HG03469 (cell line): ENCODE data around the gene MYOM3.
"Not testable (repeated sequence)": the region's sequence is repeated elsewhere in the genome, so short reads cannot be mapped to it uniquely, and the experiment has no call there.

Experiments used
- ATAC-seq: cut with Tn5 transposase; IDR thresholded peaks from one replicate; pipeline ENCODE4 v1.9.1; 2021; ENCODE audit warnings: mild to moderate bottlenecking, moderate library complexity, moderate number of reproducible peaks; ENCODE audit not compliant: unreplicated experiment

The MYOM3 gene

GRCh38 chr1:24047110-24047477 is 64.8 kb downstream of the MYOM3 start:
- ATAC-seq = no peak

GRCh38 chr1:24045771-24046170 is 66.2 kb downstream of the MYOM3 start:
- no peak for ATAC-seq

DNA sequence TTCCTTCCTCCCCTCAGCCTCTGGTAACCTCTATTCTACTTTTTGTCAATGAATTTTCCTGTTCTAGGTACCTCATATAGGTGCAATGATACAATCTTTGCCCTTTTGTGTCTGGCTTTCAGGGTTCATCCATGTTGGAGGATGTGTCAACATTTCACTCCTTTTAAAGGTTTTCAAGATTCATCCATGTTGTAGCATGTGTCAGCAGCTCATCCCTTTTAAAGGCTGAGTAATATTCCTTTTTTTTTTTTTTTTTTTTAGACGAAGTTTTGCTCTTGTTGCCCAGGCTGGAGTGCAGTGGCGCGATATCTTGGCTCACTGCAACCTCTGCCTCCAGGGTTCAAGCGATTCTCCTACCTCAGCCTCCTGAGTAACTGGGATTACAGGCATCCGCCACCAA is 67.3 kb downstream of the MYOM3 start:
- ATAC-seq = not testable (repeated sequence)

GRCh38 chr1:24043345-24044032 is 68.4 kb downstream of the MYOM3 start:
- ATAC-seq = no peak

DNA sequence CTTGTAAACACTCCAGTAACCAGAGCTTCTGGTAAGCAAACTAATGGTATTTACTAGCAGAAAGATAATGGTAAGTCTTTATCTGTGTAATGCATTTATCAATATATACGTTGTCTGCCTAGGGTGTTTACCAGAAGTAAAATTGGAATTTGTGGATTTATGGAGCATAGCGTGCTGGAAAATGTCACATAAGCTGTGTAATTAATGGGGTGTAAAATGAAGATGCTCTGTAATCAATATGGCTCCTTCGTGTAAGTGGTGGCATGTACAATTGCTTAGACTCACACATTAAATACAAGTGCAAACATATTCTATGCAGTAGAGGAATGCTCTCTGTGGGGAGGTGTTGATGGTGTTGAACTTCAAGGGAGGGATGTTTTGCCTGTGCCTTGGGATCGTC is 69.6 kb downstream of the MYOM3 start:
- ATAC-seq = no peak

DNA sequence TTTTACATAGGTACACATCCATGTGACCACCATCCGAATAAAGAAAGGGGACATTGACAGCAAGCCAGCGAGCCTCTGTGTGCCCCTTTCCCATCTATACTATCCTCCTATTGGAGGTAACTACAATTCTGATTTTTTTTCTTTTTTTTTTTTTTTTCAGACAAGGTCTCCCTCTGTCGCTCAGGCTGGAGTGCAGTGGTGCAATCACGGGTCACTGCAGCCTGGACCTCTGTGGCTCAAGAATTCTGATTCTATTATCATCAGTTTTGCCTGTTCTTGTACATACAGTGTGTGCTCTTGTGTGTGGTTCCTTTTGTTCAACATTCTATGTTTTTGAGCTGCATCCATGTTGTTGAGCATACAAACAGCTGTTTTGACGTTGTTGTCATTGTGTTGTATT is 75.8 kb downstream of the MYOM3 start:
- no peak for ATAC-seq

- no peak for ATAC-seq
These were observed 79.0 kb downstream of the MYOM3 start for GRCh38 chr1:24032981-24033380.

DNA sequence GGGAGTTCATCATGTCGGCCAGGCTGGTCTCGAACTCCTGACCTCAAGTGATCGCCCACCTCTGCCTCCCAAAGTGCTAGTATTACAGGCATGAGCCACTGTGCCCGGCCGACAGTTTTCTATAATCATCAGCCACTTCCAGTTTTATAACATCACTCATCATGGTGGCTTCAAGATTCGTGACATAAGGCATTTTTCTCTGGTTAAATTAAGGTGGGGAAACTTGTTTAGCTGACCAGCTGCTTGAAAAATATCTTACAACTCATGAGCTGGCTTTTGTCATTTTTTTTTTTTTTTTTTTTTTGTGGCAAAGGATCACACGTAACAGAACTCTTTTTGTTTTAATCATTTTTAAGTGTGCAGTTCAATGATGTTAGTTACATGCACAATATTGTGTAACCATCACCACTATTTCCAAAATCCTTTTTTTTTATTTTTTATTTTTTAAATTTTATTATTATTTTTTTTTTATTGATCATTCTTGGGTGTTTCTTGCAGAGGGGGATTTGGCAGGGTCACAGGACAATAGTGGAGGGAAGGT is 80.9 kb downstream of the MYOM3 start:
- ATAC-seq = not testable (repeated sequence)

DNA sequence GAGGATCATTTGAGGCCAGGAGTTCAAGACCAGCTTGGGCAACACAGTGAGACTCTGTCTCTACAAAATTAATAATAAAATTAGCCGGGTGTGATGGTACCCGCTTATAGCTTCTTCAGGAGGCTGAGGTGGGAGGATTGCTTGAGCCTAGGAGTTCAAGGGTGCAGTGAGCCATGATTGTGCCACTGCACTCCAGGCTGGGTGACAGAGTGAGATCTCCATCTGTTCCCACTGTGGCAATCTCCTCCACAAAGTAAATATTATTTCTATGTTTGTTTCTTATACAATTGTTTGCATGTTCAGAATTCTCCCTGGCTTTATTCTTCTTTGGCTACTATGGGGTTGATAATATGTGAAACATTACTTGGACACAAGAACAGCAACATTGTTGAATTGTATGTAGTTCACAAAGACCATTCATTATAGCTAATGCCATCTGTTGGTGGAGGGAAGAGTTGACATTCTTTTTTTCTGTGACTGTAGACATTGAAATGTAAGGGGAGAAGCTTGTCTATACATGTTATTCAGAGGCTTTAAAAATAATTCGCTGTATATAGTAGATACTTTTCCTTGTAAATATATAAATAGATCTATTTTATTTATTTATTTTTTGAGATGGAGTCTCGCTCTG is 84.0 kb downstream of the MYOM3 start:
- no peak for ATAC-seq

- ATAC-seq = no peak
These were observed 89.2 kb downstream of the MYOM3 start for GRCh38 chr1:24022581-24023361.

- no peak for ATAC-seq
These were observed 90.3 kb downstream of the MYOM3 start for GRCh38 chr1:24021403-24022266.

DNA sequence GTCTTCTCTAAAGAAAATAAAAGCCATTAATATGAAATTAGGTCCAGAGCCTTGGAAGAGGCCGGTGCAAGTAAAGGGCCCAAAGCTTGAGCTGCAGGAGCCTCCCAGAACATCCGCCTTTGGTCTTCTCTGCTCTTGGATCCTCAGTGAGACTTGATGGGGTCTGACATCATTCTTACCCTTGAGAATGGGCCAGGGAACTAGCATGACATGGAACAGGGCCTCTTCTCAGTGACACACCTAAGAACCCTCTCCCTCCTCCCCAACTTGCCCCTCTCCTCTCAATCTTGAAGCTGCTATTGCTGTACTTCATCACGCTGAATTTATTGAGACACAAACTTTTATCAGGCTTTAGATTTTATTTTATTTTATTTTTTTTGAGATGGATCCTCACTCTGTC is 91.5 kb downstream of the MYOM3 start:
- ATAC-seq = no peak

DNA sequence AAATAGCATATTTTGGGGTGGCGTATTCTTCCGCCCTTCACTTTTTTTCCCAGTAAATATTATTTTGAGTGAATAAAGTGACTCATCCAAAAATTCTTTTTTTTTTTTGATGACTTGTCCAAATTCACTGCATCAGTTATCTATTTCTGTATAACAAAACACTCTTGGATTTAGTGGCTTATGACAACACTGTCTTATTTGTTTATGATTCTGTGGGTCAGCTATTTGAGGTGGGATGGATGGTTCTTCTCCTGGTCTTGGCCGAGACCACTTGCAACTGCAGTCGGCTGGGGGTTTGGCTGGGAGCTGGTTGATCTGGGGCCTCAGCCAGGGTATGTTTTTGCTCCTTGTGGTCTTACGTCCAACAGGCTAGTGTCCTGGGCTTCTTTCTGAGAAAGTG is 91.9 kb downstream of the MYOM3 start:
- no peak for ATAC-seq

GRCh38 chr1:24018611-24019580 is 93.0 kb downstream of the MYOM3 start:
- ATAC-seq = no peak

DNA sequence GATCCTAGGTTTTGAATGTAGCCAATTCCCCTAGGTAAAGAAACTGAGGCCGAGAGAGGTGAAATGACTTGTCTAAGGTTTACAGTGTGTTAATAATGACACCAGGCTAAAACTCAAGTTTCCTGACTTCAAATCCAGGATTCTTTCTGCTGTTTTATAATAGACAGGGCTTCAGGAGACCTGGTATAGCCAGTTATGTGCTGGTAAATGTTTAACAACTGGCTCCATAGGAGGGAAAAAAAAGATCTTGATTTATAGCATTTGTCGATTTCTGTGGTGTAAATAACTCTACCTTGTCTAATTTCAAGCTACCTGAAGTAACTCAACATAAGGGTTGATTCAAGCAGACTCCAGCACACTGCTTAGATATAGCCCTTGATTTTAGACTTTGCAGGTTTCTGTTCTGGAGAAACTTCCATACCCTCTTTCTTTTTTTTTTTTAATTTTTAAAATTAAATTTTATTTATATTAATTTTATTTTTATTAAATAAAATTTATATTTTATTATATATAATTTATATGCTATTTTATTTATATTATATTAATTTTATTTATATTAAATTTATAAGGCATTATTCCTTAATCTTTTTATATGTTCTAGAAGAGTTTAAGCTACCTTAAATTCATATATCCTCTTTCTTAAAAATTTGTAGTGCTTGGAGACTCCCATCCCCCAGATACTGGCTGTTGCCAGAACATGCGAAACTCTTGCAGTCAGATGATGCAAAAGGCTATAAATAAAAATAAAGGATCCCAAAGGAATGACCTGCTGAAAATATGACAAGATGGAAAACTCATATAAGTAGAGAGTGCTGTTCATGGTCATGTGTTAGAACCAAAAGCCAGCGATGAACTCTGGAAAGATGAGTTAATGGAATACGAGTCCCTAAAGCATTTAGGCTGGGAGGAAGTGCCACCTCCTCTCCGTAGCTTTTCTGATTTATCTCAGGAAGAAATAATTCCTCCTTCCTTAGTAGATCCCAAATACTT is 96.4 kb downstream of the MYOM3 start:
- ATAC-seq = no peak

DNA sequence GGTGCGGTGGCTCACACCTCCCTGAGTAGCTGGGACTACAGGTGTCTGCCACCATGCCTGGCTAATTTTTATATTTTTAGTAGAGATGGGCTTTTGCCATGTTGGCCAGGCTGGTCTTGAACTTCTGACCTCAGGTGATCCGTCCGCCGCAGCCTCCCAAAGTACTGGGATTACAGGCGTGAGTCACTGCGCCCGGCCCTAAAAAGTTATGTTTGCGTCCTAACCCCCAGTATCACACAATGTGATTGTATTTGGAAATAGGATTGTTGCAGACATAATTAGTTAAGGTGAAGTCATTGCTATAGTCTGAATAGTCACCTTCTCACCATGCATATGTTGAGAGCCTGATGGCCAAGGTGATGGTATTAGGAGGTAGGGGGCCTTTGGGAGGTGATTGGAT is 99.1 kb downstream of the MYOM3 start:
- ATAC-seq = not testable (repeated sequence)

DNA sequence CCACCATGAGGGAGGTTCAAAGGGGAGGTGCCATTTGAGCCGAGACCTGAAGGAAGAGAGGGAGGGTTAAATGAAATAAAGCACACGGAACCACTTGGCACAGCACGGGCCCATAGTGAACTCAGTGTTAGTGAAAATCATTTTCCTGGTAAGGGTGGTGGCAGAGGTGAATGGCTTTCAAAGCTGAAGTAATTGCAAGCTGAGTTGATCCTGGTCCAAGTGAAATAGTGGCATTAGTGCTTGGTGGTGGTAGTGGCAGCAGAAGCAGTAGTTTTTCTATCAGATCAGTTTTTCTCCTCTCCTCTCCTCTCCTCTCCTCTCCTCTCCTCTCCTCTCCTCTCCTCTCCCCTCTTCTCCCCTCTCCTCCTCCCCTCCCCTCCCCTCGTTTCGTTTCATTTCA is 101.3 kb downstream of the MYOM3 start:
- no peak for ATAC-seq

DNA sequence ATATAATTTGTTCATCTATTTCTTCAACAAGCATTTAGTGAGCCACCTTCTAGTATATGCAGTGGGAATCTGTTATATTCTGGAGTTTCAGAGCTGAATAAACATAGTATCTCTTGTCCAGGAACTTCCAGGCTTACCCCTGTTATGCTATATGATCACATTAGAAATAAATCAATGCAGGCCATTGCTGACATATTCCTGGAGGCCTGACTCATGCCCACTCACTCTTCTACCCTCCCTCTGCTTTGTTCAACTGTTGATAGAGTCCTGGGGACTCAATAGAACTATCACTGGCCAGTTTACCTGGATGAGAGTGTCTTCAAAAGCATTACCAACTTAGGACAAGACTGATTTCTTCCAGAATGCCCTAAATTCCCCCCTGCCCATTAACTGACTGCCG is 102.5 kb downstream of the MYOM3 start:
- ATAC-seq = no peak
